ENCODE results near the gene SMIM10.
"Not testable (repeated sequence)": the region's sequence is repeated elsewhere in the genome, so short reads cannot be mapped to it uniquely, and the experiment has no call there.

Gene SMIM10

GRCh38 chrX:134990801-134991481 is at the start of gene SMIM10:
TSS of gene SMIM10 (plus strand) at chrX:134990991. CDS start at chrX:134991096, 105 bp downstream.
- peak; percentile 86 for DNase-seq (ENCODE audit: low read depth)

GRCh38 chrX:134946364-134946763 is 44.4 kb upstream of the SMIM10 start:
- not testable (repeated sequence) for DNase-seq (ENCODE audit: low read depth)

GRCh38 chrX:134948333-134949241 is 42.2 kb upstream of the SMIM10 start:
- DNase-seq (ENCODE audit: low read depth): peak; percentile 78

GRCh38 chrX:134949271-134949670 is 41.5 kb upstream of the SMIM10 start:
- DNase-seq (ENCODE audit: low read depth): peak; percentile 41

- DNase-seq (ENCODE audit: low read depth): no peak
These were observed 33.0 kb upstream of the SMIM10 start for GRCh38 chrX:134957836-134958235.

- not testable (repeated sequence) for DNase-seq (ENCODE audit: low read depth)
These were observed 30.4 kb upstream of the SMIM10 start for GRCh38 chrX:134960366-134960765.

GRCh38 chrX:134963041-134963440 is 27.8 kb upstream of the SMIM10 start:
- DNase-seq (ENCODE audit: low read depth): peak; percentile 47

GRCh38 chrX:134969726-134970125 is 21.1 kb upstream of the SMIM10 start:
- DNase-seq (ENCODE audit: low read depth): peak; percentile 33

GRCh38 chrX:134971926-134972325 is 18.9 kb upstream of the SMIM10 start:
- peak; percentile 27 for DNase-seq (ENCODE audit: low read depth)

- DNase-seq (ENCODE audit: low read depth): no peak
These were observed 15.3 kb upstream of the SMIM10 start for GRCh38 chrX:134975516-134975915.

- DNase-seq (ENCODE audit: low read depth): no peak
These were observed 8.9 kb upstream of the SMIM10 start for GRCh38 chrX:134981910-134982309.

- no peak for DNase-seq (ENCODE audit: low read depth)
These were observed 8.0 kb upstream of the SMIM10 start for GRCh38 chrX:134982748-134983147.

- no peak for DNase-seq (ENCODE audit: low read depth)
These were observed 5.3 kb upstream of the SMIM10 start for GRCh38 chrX:134985479-134985878.

GRCh38 chrX:134990475-134990800 is 353 bp upstream of the SMIM10 start:
- no peak for DNase-seq (ENCODE audit: low read depth)

GRCh38 chrX:134997646-134998045 is 6.9 kb downstream of the SMIM10 start:
- no peak for DNase-seq (ENCODE audit: low read depth)

- peak; percentile 46 for DNase-seq (ENCODE audit: low read depth)
These were observed 7.5 kb downstream of the SMIM10 start for GRCh38 chrX:134998246-134998645.

- peak; percentile 76 for DNase-seq (ENCODE audit: low read depth)
These were observed 8.7 kb downstream of the SMIM10 start for GRCh38 chrX:134999469-134999868.

GRCh38 chrX:135000516-135000915 is 9.7 kb downstream of the SMIM10 start:
- DNase-seq (ENCODE audit: low read depth): peak; percentile 58

GRCh38 chrX:135003876-135004623 is 13.3 kb downstream of the SMIM10 start:
- DNase-seq (ENCODE audit: low read depth): peak; percentile 90

GRCh38 chrX:135006187-135006586 is 15.4 kb downstream of the SMIM10 start:
- no peak for DNase-seq (ENCODE audit: low read depth)

- no peak for DNase-seq (ENCODE audit: low read depth)
These were observed 18.3 kb downstream of the SMIM10 start for GRCh38 chrX:135009057-135009610.

- DNase-seq (ENCODE audit: low read depth): no peak
These were observed 19.0 kb downstream of the SMIM10 start for GRCh38 chrX:135009838-135010237.

Measured in EH (cell line).